Iris pigment epithelial cell (primary cell): Measurements from ENCODE around the gene RAC2.
A peak's percentile ranks its signal among the peaks of the same experiment; 100 is the strongest.

ENCODE experiments used
- DNase-seq: peaks from one replicate; pipeline ENCODE4 v3.0.0-alpha.2; 2011; ENCODE audit warnings: low read depth

RAC2 gene

DNA sequence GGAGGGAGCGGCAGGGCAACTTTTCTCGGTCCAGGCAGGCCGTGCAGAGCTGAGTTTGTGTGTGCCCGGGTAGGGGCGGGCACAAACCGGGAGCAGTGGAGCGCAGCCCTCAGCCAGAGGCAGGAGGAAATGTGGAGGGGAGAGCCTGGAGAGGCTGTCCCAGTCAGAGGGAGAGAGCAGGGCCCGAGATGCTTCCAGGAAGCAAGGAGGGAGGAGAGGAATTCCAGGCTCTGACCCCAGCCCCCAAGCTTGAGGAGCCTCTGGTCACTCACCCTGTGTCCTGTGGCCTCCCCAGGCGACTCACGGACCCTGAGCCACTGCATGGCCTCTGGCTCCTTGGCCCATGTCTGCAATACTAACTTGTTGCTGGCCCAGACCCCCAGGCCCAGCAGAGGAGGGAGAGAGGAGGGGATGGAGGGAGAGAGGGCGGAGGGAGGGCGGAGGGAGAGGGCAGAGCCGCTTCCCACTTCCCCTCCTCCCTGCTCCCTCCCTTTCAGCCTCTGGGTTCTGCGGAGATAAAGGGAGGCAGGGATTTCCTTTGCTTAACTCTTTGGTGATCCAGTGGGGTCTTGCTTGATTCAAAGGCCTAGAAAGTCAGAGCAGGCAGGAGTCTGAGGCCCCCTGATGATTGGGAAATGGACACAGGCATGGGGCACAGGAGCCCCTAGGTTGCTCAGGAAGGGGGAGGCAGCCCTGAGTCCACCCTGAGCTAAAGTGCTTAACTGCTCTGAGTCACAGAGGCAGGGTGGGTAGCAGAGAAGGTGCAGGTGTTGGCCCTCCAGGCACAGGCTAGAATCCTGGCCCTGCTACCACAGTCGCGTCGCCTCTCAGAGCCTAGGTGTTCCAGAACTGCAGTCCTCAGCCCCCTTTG lies 55.9 kb downstream of the RAC2 start, which contains the start of gene C1QTNF6:
Gene C1QTNF6 (minus strand): TSS at position 357 of the 871 bp plus-strand sequence. CDS start 34 bp downstream, at position 323.
- DNase-seq, result no peak

DNA sequence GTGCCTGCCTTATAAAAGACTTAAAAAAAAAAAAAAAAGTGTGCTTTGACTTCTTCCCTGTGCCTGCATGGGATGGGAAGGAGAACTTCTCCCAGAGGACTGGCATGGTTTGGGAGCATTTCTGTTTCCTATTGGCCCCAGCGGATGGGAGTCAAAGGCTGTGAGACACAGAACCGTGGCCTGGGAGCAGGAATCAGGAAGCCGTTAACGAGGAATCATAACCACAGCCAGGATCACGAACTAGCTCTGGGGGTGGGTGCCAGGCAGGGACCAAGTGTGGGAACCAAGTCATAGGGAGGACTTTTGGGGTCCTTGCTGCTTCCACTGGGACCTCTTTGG lies 56.5 kb downstream of the RAC2 start:
- no peak for DNase-seq

DNA sequence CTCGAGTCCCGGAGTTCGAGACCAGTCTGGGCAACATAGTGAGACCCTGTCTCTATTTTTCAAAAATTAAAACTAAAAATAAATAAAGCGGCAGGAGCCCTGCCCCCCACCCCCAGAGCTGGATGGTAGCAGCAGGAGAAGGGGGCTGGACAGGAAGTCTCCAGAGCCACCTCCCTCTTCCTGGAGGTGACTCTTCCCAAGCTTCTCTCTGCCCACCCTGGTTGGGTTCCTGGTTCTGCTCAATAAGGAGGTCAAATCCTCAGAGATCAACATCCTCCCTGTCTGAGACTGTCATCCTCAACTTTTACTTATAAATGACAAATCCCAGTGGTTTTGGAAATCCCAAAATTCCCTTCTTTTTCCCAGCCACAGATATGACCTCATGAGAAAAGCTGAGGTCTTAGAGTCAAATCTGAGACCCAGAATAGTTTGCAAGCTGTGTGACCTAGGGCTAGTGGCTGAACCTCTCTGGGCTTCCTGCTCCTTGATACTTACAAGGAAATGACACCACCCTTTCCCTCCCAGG lies 57.0 kb downstream of the RAC2 start:
- no peak for DNase-seq

DNA sequence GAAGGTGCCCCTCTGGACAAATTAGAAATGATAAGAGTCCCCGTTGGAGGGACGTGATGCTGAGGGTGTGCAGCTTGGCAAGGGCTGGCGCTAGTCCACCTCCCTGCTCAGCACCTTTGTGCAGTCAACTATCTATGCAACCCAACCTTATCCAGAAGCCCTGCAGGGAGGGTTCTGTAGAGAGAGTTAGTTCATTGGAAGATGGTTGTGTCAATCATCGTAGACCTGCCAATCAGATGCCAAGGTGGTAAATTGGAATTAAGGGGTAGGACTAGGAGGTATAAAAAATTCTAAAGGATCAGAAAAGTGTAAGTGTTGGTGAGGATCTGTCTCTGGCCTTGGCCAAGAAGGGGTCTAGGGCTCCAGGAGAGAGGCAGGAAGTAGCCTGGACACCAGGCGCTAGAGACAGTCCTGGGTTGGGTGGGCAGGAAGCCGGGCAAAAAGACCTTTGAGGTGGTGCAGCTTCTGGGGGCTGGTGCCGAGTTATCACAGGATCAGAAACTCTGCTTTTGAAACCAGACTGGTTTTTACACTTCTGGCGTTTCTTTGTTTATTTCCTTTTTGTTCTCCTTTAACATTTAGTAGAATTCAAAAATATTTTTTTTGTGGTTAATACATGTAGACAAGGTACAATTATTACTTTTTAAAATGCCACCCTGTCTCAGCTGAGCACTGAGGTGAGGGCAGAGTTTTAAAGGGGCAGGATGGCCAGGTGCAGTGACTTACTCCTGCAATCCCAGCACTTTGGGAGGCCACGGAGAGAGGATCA lies 57.7 kb downstream of the RAC2 start:
- peak; percentile 88 for DNase-seq

DNA sequence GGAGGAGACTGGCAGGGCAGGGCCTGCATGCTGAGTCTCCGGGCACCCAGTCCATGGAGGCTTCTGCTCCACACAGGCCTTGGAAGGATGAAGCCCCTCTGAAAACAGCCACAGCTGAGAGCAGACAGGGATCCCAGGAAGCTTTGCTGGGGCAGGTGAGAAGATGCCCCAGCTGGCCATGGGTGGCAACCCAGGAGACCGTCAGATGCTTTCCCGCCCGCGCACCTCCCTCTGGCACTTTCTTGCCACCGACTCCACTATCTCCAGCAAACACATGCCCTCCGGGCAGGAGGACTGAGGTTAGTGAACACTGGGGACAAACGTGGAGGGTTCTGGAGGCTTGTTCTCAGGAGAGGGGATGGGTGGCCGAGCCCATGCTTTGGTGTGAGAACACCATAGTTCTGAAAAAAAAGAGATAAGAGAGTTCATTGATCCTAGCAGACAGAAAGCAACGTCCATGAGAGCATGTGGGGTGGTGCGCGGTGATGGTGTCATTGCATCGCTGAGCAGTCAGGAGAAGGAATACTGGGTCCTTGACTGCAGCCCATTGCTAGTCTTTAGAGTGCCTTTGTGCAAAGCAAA lies 58.3 kb downstream of the RAC2 start:
- no peak for DNase-seq

DNA sequence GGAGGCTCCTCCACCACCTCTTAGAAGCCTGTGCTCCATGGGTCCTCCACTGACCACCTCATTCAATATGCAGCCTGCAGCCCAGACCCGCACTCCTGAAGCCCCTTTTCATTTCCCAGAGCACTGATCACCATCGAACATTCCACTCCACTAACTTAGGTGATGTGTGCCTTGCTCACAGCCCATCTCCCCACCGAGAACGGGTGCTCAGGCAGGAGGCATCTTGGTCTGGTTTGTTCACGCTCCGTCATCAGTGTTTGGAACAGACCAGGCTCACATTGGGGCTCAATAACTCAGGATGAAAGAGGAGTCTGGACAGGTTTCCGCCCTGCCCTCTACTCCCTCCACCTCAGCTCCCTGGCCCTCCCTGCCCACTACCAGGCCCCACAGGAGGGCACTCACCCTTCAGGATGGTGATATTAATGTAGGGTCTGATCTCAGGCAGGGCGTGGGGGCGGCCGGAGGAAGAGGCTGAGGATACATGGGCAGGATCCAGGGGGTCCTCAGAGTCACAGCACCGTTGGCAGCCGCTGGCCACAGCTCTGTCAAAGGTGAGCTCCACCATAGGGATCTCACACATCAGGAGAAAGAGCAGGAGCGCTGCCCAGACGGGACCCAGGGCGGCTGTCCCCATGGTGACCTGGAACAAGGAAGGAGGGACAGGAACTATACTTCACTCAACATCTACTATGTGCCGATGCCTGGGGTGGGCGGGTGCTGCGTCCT lies 59.1 kb downstream of the RAC2 start:
- no peak for DNase-seq

DNA sequence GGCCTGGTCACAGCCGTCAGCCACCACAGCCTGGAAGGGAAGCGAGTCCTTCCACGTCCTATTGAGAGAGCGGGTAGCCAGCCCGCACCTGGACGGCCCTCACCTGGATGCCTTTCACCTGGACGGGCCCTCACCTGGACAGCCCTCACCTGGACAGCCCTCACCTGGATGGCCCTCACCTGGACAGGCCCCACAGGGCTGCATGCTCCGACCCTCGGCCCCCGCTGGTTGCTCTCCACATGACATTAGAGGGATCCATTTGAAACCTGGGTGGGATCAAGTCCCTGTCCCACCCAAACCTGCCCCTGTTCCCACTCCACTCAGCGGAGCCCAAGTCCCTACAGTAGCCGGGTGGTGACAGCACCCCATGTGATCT lies 59.7 kb downstream of the RAC2 start:
- DNase-seq, result no peak

DNA sequence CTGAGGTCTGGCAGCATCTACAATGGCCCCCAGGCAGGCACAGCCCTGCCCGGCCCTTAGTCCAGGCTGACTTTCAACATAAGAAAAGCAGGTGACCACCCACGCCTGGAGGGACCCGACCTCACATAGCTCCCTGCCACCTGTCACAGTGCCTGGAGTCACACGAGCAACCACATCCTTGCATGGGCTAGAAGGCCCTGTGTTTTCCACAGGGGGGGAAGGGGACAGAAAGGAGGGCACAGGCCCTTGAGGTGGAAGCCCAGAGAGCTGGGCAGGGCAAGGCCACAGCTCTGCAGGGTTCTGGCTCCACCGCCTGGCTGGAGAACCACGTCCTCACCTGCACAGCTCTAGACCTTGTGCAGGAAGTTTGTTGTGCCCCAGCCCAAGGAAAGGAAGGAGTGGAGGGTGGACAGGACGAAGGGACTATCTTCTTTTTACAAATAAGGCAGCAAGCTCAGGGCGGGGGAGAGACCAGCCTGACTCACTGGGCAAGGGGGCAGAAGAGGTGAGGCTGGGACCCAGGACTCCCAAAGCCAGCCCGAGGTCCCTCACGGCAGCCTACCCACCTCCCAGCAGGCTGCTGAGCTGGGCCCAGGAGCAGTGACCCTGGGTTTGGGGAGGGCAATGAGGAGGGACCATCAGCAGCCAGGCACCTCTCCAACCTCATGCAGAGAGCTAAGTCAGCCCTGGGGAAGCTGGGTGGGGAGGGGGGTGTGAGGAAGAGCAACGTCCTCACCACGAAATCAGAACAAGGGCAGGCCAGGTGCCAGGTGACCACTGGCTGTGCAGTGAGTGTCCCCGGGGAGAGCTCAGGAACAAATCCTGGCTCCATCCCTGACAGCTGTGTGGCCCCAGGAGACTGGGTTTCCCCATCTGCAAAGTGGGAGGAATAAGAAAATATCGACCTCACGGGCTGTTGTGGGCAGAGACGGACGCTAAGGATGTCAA lies 60.4 kb downstream of the RAC2 start:
- DNase-seq, result no peak

DNA sequence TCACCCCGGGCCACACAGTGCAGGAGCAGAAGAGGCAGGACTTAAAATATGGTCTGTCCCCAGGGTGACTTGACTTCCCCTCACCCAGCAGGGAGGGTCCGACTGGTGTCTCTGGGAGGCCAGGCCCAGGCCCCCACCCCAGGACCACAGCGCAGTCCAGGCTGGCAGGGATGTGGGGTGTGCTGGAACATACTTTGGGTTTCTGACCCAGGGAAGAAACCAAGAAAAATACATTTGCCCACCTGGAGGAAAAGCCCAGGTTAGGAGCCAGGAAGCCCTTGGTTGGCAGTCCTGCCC lies 61.2 kb downstream of the RAC2 start:
- DNase-seq, result no peak

DNA sequence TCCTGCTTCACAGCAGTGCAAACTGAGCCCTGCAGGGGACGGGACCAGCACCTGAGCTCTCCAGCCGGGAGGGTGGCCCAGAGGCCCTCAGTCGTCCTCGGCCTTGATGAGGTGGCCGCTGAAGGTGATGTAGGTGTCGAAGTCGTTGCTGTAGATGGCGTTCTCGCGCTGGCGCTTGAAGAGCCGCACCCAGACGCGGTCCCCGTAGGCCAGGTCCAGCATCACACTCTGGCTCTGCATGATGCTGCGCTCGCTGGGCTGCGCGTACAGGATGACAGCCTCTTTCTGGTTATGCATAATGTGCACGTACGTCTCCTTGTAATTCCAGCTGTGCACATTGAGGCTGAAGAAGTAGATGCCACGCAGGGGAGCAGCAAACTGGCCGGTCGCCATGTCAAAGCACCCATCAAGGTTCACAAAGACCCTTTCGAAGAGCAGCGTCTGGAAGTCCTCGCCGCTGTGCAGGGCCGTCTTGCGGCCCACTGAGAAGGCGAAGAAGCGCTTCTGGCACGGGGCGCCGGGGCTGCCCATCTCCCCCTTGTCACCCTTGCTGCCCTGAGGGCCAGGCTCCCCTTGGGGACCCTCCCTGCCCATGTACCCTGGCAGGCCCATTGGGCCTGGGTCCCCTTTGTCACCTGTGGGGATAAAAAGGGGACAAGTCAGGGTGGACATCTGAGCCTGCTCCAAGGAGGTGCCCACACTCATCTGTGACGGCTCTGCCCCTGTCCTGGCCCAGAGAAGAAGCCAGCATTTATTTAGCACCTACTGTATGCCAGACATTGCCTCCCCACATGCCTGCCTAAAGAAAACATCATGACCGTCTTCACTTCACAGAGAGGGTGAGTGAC lies 61.7 kb downstream of the RAC2 start:
- no peak for DNase-seq

DNA sequence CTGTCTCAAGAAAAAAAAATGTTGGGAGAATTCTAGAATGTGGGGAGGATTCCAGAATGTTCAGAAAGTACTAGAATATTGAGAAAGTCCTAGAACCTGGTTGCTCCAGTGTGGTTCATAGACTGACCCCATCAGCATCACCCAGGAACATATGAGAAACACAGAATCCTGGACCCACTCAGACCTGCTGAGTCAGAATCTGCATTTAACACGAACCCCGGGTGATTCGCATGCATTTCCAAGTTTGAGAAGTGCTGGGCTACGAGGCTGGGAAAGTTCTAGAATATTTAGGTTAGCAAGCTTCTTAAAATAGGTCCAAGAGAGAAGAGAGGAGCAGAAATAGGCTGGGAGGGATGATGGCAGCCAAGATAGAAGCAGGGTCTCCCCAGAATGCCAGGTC lies 62.4 kb downstream of the RAC2 start:
- no peak for DNase-seq

DNA sequence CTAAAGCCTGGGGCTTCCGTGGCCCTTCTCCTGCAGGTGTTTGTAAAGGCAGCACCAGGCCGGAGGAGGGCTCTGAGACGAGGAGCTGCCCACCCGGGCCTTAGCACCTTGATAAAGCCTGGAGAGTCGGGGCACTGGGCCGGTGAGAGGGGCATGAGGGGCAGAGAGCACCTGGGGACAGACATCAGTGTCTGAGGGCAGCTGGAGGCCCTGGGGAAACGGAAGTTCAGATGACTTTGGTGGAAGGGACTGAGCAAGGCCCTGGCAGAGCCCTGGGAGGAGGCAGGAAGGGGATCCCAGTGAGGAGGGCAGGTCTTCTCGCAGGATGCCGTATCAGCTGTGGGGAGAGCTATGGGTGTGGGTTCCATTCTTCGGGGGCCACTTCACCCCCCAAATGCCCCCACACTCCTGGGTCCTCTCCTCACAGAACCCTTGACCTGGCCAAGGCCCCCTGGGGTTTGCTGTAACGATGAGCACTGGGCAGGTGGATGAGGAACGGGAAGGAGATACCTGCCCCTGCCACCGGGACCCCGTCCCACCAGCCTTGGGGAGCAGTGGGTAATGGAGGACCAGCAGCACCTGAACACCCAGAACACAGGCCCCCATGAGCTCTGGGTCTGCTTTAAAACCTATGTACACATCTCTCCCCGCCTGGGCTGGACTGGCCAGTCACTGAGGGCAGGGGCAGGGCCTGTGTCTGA lies 63.4 kb downstream of the RAC2 start:
- DNase-seq, result no peak

DNA sequence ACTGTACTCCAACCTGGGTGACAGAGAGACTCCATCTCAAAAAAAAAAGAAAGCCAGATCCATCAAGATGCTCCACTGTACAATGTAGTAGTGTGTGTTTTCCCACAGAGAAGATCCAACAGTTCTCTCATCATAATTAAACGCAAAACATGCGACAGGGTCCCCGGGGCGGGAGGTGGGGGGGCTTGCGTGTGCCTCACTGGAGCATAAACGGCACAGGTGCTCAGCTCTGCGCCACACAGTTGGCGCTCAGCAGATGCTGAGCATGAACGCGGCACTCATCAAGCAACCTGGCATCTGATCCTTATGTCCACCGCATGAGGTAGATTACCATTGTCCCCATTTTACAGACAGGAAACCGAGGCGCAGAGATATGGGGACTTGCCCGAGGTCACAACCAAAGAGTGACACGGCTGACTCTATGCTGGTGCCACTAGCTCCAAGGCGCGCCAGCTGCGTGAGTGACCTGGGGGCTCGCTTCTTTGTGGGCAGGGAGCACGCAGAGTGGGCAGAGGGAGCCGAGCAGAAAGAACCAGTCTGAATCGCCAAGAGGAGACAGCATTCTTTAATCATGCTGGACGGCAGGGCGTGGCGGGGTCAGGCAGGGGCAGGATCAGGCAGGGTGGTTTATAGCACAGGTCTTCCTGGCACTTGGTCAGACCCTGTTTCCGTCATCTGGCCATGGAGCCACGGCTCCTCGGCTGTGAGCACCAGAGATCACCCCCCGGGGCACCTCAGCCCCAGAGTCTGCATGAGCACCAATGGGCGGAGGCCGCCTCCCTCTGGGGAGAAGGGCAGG lies 64.2 kb downstream of the RAC2 start:
- DNase-seq, result no peak

DNA sequence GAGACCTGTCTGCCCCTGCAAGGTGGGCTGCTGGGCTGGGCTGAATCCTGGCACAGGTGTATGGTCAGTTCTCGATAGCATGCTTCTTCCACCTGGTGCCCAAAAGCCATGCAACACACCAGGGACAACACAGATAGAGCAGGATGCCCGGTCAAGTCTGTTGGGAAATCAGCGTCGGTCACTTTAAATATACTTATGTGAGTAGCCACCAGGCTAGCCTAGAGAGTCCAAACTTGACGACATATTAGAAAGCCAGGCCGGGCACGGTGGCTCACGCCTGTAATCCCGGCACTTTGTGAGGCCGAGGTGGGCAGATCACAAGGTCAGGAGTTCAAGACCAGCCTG lies 65.0 kb downstream of the RAC2 start:
- no peak for DNase-seq

DNA sequence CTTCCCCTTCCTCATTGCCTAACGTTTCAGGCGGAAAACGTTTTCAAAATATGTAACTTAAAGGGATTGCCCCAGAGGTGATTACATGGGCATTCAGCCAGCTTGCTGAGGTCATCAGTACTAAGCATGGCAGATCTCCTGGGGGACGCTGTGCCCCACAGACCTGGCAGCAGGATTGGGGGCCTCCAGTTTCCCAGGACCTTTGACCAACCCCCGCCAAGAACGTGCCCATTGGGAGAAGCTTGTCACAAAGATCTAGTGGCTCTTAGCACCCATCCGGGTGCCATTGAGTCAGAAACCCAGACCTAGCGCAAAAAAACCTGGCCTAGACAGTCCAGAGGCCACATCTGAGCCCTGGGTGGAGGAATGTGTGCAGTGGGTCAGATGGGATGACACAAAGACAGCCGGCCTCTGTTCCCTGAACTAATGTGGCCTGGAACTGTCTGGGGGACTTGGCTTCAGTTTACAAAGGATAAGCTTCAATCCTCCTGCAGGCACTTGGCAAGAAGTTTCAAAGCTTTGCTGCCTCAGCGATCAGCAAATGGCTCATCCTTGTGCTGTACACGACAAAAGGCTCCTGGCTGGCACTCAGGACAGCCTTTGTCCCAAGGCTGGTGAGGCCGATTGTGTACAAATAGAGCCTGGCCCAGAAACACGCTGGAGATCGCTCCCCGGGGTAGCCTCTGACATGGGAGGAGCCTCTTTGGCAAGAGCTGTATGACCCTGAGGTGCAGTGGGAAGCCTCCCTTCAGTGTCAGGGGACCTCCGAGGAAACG lies 65.5 kb downstream of the RAC2 start:
- DNase-seq, result peak; percentile 58

DNA sequence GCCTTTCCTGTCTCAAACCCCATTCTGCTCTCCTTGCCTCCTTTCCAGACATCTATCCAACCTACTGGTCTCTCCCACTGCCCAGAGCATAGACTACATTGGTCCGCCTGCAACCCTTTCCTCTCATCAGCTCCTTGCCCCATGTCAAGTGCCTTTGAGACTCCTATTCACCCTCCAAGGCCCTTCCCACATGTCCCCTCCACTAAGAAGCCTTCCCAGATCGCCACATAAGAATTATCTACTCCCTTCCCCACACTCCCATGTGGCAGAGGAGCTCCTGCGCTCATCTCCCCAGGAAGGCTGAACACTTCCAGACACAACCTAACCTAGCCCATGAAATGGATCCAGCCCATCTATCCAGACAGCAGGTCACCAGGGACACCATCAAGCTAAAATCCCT lies 66.3 kb downstream of the RAC2 start:
- no peak for DNase-seq

DNA sequence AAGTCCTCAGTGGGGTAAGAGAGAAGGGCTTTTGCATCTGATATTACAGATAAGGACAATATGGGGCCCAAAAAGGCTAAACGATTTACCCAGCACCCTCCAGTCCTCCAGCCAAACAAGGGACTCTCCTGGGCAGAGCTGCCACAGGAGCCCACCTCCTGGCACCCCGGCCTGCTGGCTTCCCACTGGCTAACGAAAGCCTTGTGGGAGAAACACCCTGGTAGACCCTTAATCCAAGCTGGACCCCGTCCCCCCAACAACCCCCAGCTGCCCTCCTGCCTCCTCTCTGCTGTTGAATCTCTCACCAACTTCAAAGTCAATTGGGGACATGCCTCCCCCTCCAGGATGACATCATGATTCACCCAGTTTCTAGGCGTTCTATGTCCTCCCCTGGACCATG lies 66.8 kb downstream of the RAC2 start:
- DNase-seq, result no peak

DNA sequence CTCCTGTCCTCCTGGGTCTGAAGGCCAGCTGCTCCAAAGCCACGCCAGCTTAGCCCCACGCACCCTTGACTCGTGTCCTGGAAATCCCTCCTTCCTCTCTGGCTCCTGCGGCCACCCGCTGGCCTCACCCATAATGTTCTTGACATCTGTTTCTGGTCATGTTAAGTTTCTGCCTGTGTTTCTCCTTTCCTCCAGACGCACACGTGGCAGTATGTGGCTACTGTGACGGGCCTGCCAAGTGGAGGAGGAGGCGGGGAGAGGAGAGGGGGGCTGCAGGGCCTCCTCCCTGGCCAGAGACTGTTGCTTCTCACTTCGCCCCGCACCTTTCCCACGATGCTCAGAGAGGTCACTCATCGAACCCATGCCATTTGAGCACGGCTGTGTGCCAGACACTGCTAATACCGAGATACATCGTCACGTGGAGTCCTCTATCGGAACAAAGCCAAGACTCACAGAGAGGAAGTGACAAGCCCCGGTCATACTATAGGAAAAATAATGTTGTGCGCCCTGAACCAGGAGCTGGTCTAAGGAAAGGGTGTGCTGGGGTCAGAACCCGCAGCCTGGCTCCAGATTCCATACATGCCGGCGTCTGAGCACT lies 67.5 kb downstream of the RAC2 start:
- DNase-seq, result peak; percentile 71
